Chondrocyte (in vitro differentiated cells): Measurements from ENCODE around the gene PARD3B. TPM values are rescaled to one million over a fixed set of nuclear protein-coding genes. Genes with fewer than 3 reads are reported as not detected.

Source experiments
- DNase-seq: peaks from one replicate; pipeline ENCODE4 v3.0.0; 2021; ENCODE audit warnings: mixed read lengths, low spot score
- H3K27ac Mint-ChIP-seq: one replicate; pipeline ENCODE4 v1.8.0; 2021; ENCODE audit warnings: mild to moderate bottlenecking, moderate library complexity, mixed read lengths; ENCODE audit not compliant: unreplicated experiment
- H3K27me3 Mint-ChIP-seq: 2 replicates; pipeline ENCODE4 v1.8.0; 2021; ENCODE audit warnings: low read depth, mixed read lengths
- H3K36me3 Mint-ChIP-seq: 2 replicates; pipeline ENCODE4 v1.8.0; 2021; ENCODE audit warnings: low read depth, mixed read lengths
- H3K4me1 Mint-ChIP-seq: 2 replicates; pipeline ENCODE4 v1.8.0; 2021; ENCODE audit warnings: low read depth, mild to moderate bottlenecking, mixed read lengths
- H3K4me3 Mint-ChIP-seq: one replicate; pipeline ENCODE4 v1.8.0; 2021; ENCODE audit warnings: mild to moderate bottlenecking, moderate library complexity, mixed read lengths; ENCODE audit not compliant: unreplicated experiment
- H3K9me3 Mint-ChIP-seq: 2 replicates; pipeline ENCODE4 v1.8.0; 2021; ENCODE audit warnings: low read depth, mixed read lengths
- total RNA-seq: library from RNA; stranded (reverse); gene quantifications from 3 replicates; pipeline ENCODE4 v1.2.1, GENCODE V29; 2021
- TF ChIP-seq, protein P1 (sequence below): fragments of 200-600 bp; sonication (generic); IDR thresholded peaks from 2 replicates; pipeline ENCODE4 v1.5.0; 2021; ENCODE audit warnings: antibody characterized with exemption, mild to moderate bottlenecking, moderate library complexity

Gene PARD3B
- total RNA-seq, 1 donor from 2014 or later = 24.9 TPM

DNA sequence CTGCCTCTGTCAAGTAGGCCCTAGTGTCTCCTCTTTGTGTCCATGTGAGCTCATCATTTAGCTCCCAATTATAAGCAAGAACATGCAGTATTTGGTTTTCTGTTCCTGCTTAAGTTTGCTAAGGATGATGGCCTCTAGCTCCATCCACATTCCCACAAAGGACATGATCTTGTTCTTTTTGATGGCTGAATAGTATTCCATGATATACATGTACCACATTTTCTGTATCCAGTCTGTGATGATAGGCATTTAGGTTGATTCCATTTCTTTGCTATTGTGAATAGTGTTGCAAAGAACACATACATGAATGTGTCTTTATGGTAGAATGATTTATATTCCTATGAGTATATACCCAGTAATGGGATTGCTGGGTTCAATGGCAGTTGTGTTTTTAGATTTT, 263.2 kb downstream of the PARD3B start:
- H3K9me3 Mint-ChIP-seq = peaks cover 40% of the 10 kb centered on the region
- no peak overlapping the region for H3K27ac Mint-ChIP-seq
- DNase-seq = no peak
- no peak overlapping the region for H3K4me3 Mint-ChIP-seq
- TF ChIP-seq, protein P1, sequence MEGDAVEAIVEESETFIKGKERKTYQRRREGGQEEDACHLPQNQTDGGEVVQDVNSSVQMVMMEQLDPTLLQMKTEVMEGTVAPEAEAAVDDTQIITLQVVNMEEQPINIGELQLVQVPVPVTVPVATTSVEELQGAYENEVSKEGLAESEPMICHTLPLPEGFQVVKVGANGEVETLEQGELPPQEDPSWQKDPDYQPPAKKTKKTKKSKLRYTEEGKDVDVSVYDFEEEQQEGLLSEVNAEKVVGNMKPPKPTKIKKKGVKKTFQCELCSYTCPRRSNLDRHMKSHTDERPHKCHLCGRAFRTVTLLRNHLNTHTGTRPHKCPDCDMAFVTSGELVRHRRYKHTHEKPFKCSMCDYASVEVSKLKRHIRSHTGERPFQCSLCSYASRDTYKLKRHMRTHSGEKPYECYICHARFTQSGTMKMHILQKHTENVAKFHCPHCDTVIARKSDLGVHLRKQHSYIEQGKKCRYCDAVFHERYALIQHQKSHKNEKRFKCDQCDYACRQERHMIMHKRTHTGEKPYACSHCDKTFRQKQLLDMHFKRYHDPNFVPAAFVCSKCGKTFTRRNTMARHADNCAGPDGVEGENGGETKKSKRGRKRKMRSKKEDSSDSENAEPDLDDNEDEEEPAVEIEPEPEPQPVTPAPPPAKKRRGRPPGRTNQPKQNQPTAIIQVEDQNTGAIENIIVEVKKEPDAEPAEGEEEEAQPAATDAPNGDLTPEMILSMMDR = no peak
- peaks cover 13% of the 10 kb centered on the region for H3K4me1 Mint-ChIP-seq
- H3K27me3 Mint-ChIP-seq = no peaks in the 10 kb centered on the region
- H3K36me3 Mint-ChIP-seq = peaks cover 7% of the 10 kb centered on the region

DNA sequence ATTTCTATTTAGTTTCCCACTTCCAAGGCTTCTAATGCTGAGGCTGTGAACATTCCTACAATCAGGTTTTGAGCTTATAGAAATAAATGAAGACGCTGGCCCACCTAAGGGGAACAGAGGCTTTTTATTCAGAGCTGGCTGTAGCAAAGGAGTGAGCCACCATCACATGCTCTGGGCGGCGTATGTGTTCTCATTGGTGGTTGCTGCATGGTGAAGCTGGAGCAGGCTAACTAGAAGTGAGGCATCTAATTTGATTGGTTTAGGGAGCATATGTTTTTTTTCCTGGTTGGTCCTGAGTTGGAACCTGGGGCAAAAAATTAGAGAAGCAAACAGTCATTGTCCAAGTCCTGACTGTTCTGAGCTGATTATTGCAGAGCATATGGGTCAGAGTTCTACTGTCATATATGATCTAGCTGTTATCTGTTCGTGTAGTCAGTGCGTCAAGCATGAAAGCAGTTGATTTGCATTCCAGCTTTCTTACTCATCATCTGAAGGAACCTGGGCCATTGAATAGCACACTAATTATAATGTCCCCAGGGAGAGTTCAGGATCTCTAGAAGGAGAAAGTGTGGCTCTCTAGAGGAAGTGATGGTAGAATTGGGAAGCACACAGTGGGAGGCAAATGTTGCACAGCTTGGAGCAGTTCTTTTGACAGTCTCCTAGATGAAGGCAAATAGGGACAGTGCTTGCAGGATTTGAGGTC, 279.6 kb downstream of the PARD3B start:
- Mint-ChIP-seq H3K36me3 (peaks cover 6% of the 10 kb centered on the region), H3K4me1 (peaks cover 9% of the 10 kb centered on the region), H3K9me3 (peaks cover 8% of the 10 kb centered on the region), H3K4me3 (no peak overlapping the region), H3K27ac (no peak overlapping the region), H3K27me3 (no peaks in the 10 kb centered on the region)
- no peak for DNase-seq
- TF ChIP-seq, protein P1 = no peak

DNA sequence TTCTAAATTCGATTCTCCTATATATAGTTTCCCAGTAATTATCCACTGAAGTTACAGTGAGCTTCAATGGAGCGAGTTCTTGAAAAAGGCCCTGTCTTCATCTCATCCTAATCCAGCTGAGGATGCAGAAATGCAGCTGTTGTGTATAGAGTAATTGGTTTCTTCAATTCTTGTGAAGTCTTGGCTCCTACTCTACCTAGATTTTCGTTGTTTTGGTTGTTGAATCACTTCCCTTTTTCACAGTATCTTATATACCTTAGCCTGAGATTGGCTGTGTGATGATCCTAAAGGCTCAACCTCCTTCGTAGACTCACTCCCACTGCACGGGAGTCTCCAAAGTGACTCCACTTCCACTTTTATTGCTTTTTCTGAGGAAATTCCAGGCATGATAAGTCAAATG, 280.4 kb downstream of the PARD3B start:
- TF ChIP-seq, protein P1 = no peak
- Mint-ChIP-seq H3K4me3 (no peak overlapping the region), H3K36me3 (peaks cover 6% of the 10 kb centered on the region), H3K9me3 (peaks cover 8% of the 10 kb centered on the region), H3K27ac (no peak overlapping the region), H3K27me3 (no peaks in the 10 kb centered on the region), H3K4me1 (peaks cover 9% of the 10 kb centered on the region)
- DNase-seq = no peak

DNA sequence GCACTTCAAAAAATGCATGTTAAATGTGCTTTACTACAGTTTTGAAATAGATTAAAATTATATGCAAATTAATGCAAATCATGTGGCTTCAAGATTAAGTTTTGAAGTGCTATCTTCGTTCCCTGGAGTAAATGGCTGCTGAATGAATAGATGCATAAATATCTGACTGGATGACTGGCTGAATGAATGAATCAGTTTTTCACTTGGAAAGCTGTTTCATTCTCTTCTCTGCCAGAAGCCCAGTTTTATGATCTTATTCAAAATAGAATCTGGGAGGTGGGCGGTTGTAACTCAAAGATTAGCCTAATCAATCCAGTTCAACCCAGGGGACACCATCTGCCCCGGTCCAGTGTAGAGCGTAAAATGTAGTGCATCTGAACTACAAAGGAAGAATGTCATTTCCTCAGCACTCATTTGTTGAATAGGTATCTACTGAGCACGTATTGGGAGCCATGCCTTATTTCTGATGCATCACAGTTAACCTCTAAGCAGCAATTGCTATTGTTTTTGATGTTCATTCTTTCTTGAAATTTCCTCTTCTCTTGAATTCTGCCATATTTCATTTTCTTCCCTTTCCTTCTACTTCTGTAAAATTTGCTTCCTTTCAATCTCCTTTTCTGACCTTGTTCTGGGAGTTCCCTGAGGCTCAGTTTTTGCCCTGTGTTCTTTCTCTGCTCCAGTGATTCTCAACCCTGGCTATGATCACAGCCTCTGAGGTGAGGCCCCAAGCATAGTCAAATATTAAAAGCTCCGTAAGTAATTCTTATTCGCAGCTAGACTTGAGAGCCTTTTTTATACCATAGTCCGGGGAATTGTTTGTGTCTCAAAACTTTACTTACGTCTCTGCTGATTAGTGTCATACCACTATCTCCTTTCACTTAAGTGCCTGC, 282.7 kb downstream of the PARD3B start:
- H3K9me3 Mint-ChIP-seq = no peaks in the 10 kb centered on the region
- H3K27me3 Mint-ChIP-seq = no peaks in the 10 kb centered on the region
- no peaks in the 10 kb centered on the region for H3K36me3 Mint-ChIP-seq
- peaks cover 9% of the 10 kb centered on the region for H3K4me1 Mint-ChIP-seq
- TF ChIP-seq, protein P1 = no peak
- DNase-seq = no peak
- no peak overlapping the region for H3K4me3 Mint-ChIP-seq
- H3K27ac Mint-ChIP-seq = no peak overlapping the region

DNA sequence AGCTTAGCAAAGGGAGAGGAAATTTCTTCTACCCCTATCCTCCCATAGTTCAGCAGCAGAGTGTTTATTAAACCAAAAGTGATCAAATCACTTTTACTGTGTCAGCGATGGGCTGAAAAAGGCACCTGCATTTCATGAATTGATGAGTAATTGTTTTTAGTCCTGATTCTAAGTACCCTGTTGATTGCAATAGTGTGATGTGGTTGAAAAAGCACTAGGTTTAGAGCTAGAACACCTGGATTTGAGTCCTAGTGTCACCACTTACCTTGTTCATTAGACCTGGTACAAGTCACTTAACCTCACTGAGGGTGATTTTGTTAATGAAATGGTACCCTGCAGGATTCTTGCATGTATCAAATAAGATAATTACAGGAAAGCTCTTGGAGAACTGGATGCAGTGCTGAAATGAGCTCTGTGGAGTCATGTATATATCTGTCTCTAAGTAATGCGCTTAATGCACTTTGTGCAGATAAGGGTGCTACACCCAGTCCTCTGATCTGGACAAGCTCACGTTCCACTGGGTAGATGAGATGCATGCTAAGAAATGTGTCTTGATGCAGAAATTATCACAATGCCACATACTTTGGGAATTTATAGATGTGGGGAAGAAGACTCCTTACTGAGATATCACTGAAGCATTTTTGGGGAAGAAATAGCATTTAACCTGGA, 289.6 kb downstream of the PARD3B start:
- no peaks in the 10 kb centered on the region for H3K36me3 Mint-ChIP-seq
- H3K27me3 Mint-ChIP-seq = no peaks in the 10 kb centered on the region
- TF ChIP-seq, protein P1 = no peak
- H3K4me3 Mint-ChIP-seq = no peak overlapping the region
- no peak overlapping the region for H3K27ac Mint-ChIP-seq
- H3K9me3 Mint-ChIP-seq = no peaks in the 10 kb centered on the region
- DNase-seq = no peak
- no peaks in the 10 kb centered on the region for H3K4me1 Mint-ChIP-seq
